Ascending aorta (tissue), 2 donors: ENCODE measurements around the gene EPB41L4B. TPM values are rescaled to one million over a fixed set of nuclear protein-coding genes. Genes with fewer than 3 reads are reported as not detected.

Source experiments
- DNase-seq, 2 donors: peaks; one replicate each; pipeline ENCODE4 v3.0.0-alpha.2; 2019; ENCODE audit warnings: low spot score in 2 of 2
- H3K27ac ChIP-seq, 2 donors: fragments of 200-600 bp; sonication (generic); one replicate each; pipeline ENCODE4 v1.5.1; 2016 to 2017; ENCODE audit warnings: mild to moderate bottlenecking in 1 of 2
- H3K27me3 ChIP-seq: fragments of 200-600 bp; sonication (generic); one replicate; pipeline ENCODE4 v1.5.1; 2017
- H3K36me3 ChIP-seq, 2 donors: fragments of 200-600 bp; sonication (generic); one replicate each; pipeline ENCODE4 v1.5.1; 2016
- H3K4me1 ChIP-seq, 2 donors: fragments of 200-600 bp; sonication (generic); one replicate each; pipeline ENCODE4 v1.5.1; 2016 to 2017; ENCODE audit warnings: mild to moderate bottlenecking in 1 of 2
- H3K4me3 ChIP-seq, 2 donors: fragments of 200-600 bp; sonication (generic); one replicate each; pipeline ENCODE4 v1.5.1; 2016 to 2017; ENCODE audit warnings: mild to moderate bottlenecking in 1 of 2
- H3K9me3 ChIP-seq, 2 donors: fragments of 200-600 bp; sonication (generic); one replicate each; pipeline ENCODE4 v1.5.1; 2016
- CTCF ChIP-seq, 3 experiments: fragments of 200-600 bp in 2 of 3; fragments of 450-650 bp in 1 of 3; sonication (generic) in 2 of 3; IDR thresholded peaks; one replicate each; pipeline ENCODE4 v1.5.1; 2016 to 2019; ENCODE audit warnings: antibody characterized with exemption in 3 of 3, mild to moderate bottlenecking in 1 of 3, moderate library complexity in 1 of 3
- intact Hi-C: fragments of 100-400 bp; cut with DNase I; formaldehyde crosslinking; loops from one replicate; pipeline ENCODE4 v1.15.1; 2023
- total RNA-seq: library from RNA; depleted of rRNA; stranded (reverse); fragments of >200 nt; gene quantifications from one replicate; pipeline ENCODE4 v1.1.0, GENCODE V29; 2016

EPB41L4B gene
- total RNA-seq, 1 donor from 2014 or later = not detected

GRCh38 chr9:109193974-109194556, 126.8 kb downstream of the EPB41L4B start:
- DNase-seq = no peak
- intact Hi-C loops = no loop called here
- H3K4me1 ChIP-seq = no peaks in the 10 kb centered on the region
- no peaks in the 10 kb centered on the region for H3K36me3 ChIP-seq
- H3K27me3 ChIP-seq = no peaks in the 10 kb centered on the region
- H3K9me3 ChIP-seq = no peaks in the 10 kb centered on the region
- H3K27ac ChIP-seq = no peak overlapping the region
- no peak overlapping the region for H3K4me3 ChIP-seq
- TF ChIP-seq CTCF (IDR thresholded peaks at IDR 0.05) = no peak

- no peaks in the 10 kb centered on the region for H3K36me3 ChIP-seq
- H3K27ac ChIP-seq = no peak overlapping the region
- H3K27me3 ChIP-seq = no peaks in the 10 kb centered on the region
- no peak for DNase-seq
- intact Hi-C loops = no loop called here
- peak in 1 of 3 experiments; percentile 5 for TF ChIP-seq CTCF (IDR thresholded peaks at IDR 0.05)
- H3K9me3 ChIP-seq = no peaks in the 10 kb centered on the region
- no peaks in the 10 kb centered on the region for H3K4me1 ChIP-seq
- no peak overlapping the region for H3K4me3 ChIP-seq
Observed at GRCh38 chr9:109192732-109193361, 128.0 kb downstream of the EPB41L4B start.

- DNase-seq = no peak
- Histone ChIP-seq H3K27ac (no peak overlapping the region), H3K27me3 (no peaks in the 10 kb centered on the region), H3K4me1 (no peaks in the 10 kb centered on the region), H3K4me3 (no peak overlapping the region), H3K9me3 (no peaks in the 10 kb centered on the region), H3K36me3 (no peaks in the 10 kb centered on the region)
- TF ChIP-seq CTCF (IDR thresholded peaks at IDR 0.05) = no peak
- intact Hi-C loops = no loop called here
Observed at GRCh38 chr9:109191746-109192145, 129.1 kb downstream of the EPB41L4B start.

GRCh38 chr9:109190151-109190550, 130.7 kb downstream of the EPB41L4B start:
- DNase-seq = no peak
- intact Hi-C loops = no loop called here
- no peak for TF ChIP-seq CTCF (IDR thresholded peaks at IDR 0.05)

GRCh38 chr9:109186857-109187520, 133.9 kb downstream of the EPB41L4B start:
- intact Hi-C loops = no loop called here
- Histone ChIP-seq H3K4me1 (no peaks in the 10 kb centered on the region), H3K27ac (no peak overlapping the region), H3K9me3 (no peaks in the 10 kb centered on the region), H3K4me3 (no peak overlapping the region), H3K36me3 (no peaks in the 10 kb centered on the region), H3K27me3 (no peaks in the 10 kb centered on the region)
- DNase-seq = no peak
- TF ChIP-seq CTCF (IDR thresholded peaks at IDR 0.05) = no peak

More at GRCh38 chr9:109190151-109190550, 130.7 kb downstream of the EPB41L4B start:
- H3K4me3 ChIP-seq = no peak overlapping the region
- no peaks in the 10 kb centered on the region for H3K27me3 ChIP-seq
- H3K4me1 ChIP-seq = no peaks in the 10 kb centered on the region
- no peaks in the 10 kb centered on the region for H3K9me3 ChIP-seq
- H3K27ac ChIP-seq = no peak overlapping the region
- H3K36me3 ChIP-seq = no peaks in the 10 kb centered on the region
